Activated CD8-positive, alpha-beta T cell treated with anti-CD3 and anti-CD28 coated beads, Interleukin-2, amount 10 ng/mL, durations not matched to agents 7 days and 5 days (primary cell): ENCODE data around the gene MFNG. TPM values are rescaled to one million over a fixed set of nuclear protein-coding genes. Genes with fewer than 3 reads are reported as not detected.

Experiments used
- total RNA-seq, 2 experiments: library from RNA; stranded (reverse); gene quantifications; one replicate each; pipeline ENCODE4 v1.2.3, GENCODE V29; 2021

Gene MFNG
- total RNA-seq, 2 experiments from 2014 or later = 227 to 232 TPM

Other genes with a start within 250 kb of the MFNG start
- 1,000 to 10,000 TPM; 1,167 to 1,252 TPM for gene RAC2, start 242.1 kb downstream of the MFNG start, total RNA-seq
- gene CYTH4, start 203.9 kb downstream of the MFNG start, total RNA-seq = 100 to 1,000 TPM; 107 to 114 TPM
- under 1 TPM; 0.05 to 0.08 TPM for gene ELFN2, start 58.9 kb downstream of the MFNG start, total RNA-seq
- gene CARD10, start 33.0 kb upstream of the MFNG start, total RNA-seq = under 1 TPM in 1 of 2 experiments, not detected in 1; 0.31 TPM
- gene CDC42EP1, start 74.1 kb upstream of the MFNG start, total RNA-seq = under 1 TPM; 0.13 to 0.21 TPM
- gene LGALS2, start 93.7 kb upstream of the MFNG start, total RNA-seq = not detected
- gene GGA1, start 122.5 kb upstream of the MFNG start, total RNA-seq = 10 to 100 TPM; 66.3 to 69.5 TPM
- 100 to 1,000 TPM; 216 to 218 TPM for gene SH3BP1, start 153.3 kb upstream of the MFNG start, total RNA-seq
- 10 to 100 TPM; 31.5 to 33.5 TPM for gene PDXP, start 172.3 kb upstream of the MFNG start, total RNA-seq
- gene LGALS1, start 189.3 kb upstream of the MFNG start, total RNA-seq = 1,000 to 10,000 TPM; 1,444 to 1,502 TPM
- gene NOL12, start 200.0 kb upstream of the MFNG start, total RNA-seq = 10 to 100 TPM; 42.6 to 45.3 TPM
- gene TRIOBP, start 210.7 kb upstream of the MFNG start, total RNA-seq = 10 to 100 TPM; 45.2 to 45.8 TPM